Neural cell (in vitro differentiated cells): ENCODE results near the gene DCBLD2.

ENCODE experiments used
- CTCF ChIP-seq: fragments of 450-650 bp; IDR thresholded peaks from 2 replicates; pipeline ENCODE4 v1.5.1; 2014; ENCODE audit warnings: antibody characterized with exemption, mild to moderate bottlenecking, moderate library complexity; ENCODE audit not compliant: poor library complexity, severe bottlenecking
- EZH2 ChIP-seq: fragments of 200-600, 300-800 bp; shearing (Covaris generic), sonication (generic); IDR thresholded peaks from 2 replicates; pipeline ENCODE4 v1.6.1; 2014; ENCODE audit warnings: antibody characterized with exemption, low read length, borderline replicate concordance, mild to moderate bottlenecking; ENCODE audit not compliant: insufficient read depth, poor library complexity, severe bottlenecking

GRCh38 chr3:98807561-98807960 lies 93.9 kb downstream of the DCBLD2 start:
- TF ChIP-seq CTCF: no peak
- TF ChIP-seq EZH2: no peak
